ENCODE data around the gene FAM81B. TPM values are rescaled to one million over a fixed set of nuclear protein-coding genes. Genes with fewer than 3 reads are reported as not detected.

FAM81B gene
- total RNA-seq, 1 donor from 2014 or later: not detected

- Mint-ChIP-seq H3K9me3 (no peaks in the 10 kb centered on the region), H3K36me3 (ENCODE audit: low read depth) (peaks cover 12% of the 10 kb centered on the region), H3K4me3 (no peak overlapping the region), H3K27ac (ENCODE audit: unreplicated experiment) (no peak overlapping the region), H3K27me3 (ENCODE audit: low read depth) (no peaks in the 10 kb centered on the region), H3K4me1 (no peaks in the 10 kb centered on the region)
- TF ChIP-seq CTCF (conservative IDR thresholded peaks at IDR 0.05): no peak
- no peak for DNase-seq (ENCODE audit: low read depth, low spot score)
Observed at GRCh38 chr5:95460665-95461064, 69.5 kb downstream of the FAM81B start.

- peaks cover 24% of the 10 kb centered on the region for H3K36me3 Mint-ChIP-seq (ENCODE audit: low read depth)
- H3K4me1 Mint-ChIP-seq: no peaks in the 10 kb centered on the region
- no peak overlapping the region for H3K27ac Mint-ChIP-seq (ENCODE audit: unreplicated experiment)
- no peaks in the 10 kb centered on the region for H3K27me3 Mint-ChIP-seq (ENCODE audit: low read depth)
- no peak overlapping the region for H3K4me3 Mint-ChIP-seq
- no peak for TF ChIP-seq CTCF (conservative IDR thresholded peaks at IDR 0.05)
- no peaks in the 10 kb centered on the region for H3K9me3 Mint-ChIP-seq
- no peak for DNase-seq (ENCODE audit: low read depth, low spot score)
Observed at GRCh38 chr5:95471487-95471886, 80.3 kb downstream of the FAM81B start.

- Mint-ChIP-seq H3K27ac (ENCODE audit: unreplicated experiment) (no peak overlapping the region), H3K4me1 (no peaks in the 10 kb centered on the region), H3K36me3 (ENCODE audit: low read depth) (peaks cover 24% of the 10 kb centered on the region), H3K9me3 (no peaks in the 10 kb centered on the region), H3K27me3 (ENCODE audit: low read depth) (no peaks in the 10 kb centered on the region), H3K4me3 (no peak overlapping the region)
- TF ChIP-seq CTCF (conservative IDR thresholded peaks at IDR 0.05): no peak
- DNase-seq (ENCODE audit: low read depth, low spot score): no peak
Observed at GRCh38 chr5:95471942-95472341, 80.8 kb downstream of the FAM81B start.

- peaks cover 51% of the 10 kb centered on the region for H3K36me3 Mint-ChIP-seq (ENCODE audit: low read depth)
- peaks cover 14% of the 10 kb centered on the region for H3K9me3 Mint-ChIP-seq
- H3K4me1 Mint-ChIP-seq: no peaks in the 10 kb centered on the region
- DNase-seq (ENCODE audit: low read depth, low spot score): no peak
- no peak for TF ChIP-seq CTCF (conservative IDR thresholded peaks at IDR 0.05)
- no peak overlapping the region for H3K27ac Mint-ChIP-seq (ENCODE audit: unreplicated experiment)
- H3K4me3 Mint-ChIP-seq: no peak overlapping the region
- no peaks in the 10 kb centered on the region for H3K27me3 Mint-ChIP-seq (ENCODE audit: low read depth)
Observed at GRCh38 chr5:95484421-95484820, 93.3 kb downstream of the FAM81B start.

- no peak overlapping the region for H3K4me3 Mint-ChIP-seq
- no peak for TF ChIP-seq CTCF (conservative IDR thresholded peaks at IDR 0.05)
- DNase-seq (ENCODE audit: low read depth, low spot score): no peak
- H3K36me3 Mint-ChIP-seq (ENCODE audit: low read depth): peaks cover 47% of the 10 kb centered on the region
- H3K9me3 Mint-ChIP-seq: peaks cover 13% of the 10 kb centered on the region
- peak overlapping the region; percentile 87 for H3K27ac Mint-ChIP-seq (ENCODE audit: unreplicated experiment)
- H3K4me1 Mint-ChIP-seq: no peaks in the 10 kb centered on the region
- H3K27me3 Mint-ChIP-seq (ENCODE audit: low read depth): no peaks in the 10 kb centered on the region
Observed at GRCh38 chr5:95486191-95486590, 95.0 kb downstream of the FAM81B start.

- DNase-seq (ENCODE audit: low read depth, low spot score): no peak
- H3K27me3 Mint-ChIP-seq (ENCODE audit: low read depth): no peaks in the 10 kb centered on the region
- H3K27ac Mint-ChIP-seq (ENCODE audit: unreplicated experiment): no peak overlapping the region
- H3K4me1 Mint-ChIP-seq: no peaks in the 10 kb centered on the region
- peaks cover 43% of the 10 kb centered on the region for H3K36me3 Mint-ChIP-seq (ENCODE audit: low read depth)
- no peak for TF ChIP-seq CTCF (conservative IDR thresholded peaks at IDR 0.05)
- H3K9me3 Mint-ChIP-seq: peaks cover 12% of the 10 kb centered on the region
- H3K4me3 Mint-ChIP-seq: no peak overlapping the region
Observed at GRCh38 chr5:95487880-95488279, 96.7 kb downstream of the FAM81B start.

Measured in neural crest cell (in vitro differentiated cells).